Measurements from ENCODE around the gene TRAF5. TPM values are rescaled to one million over a fixed set of nuclear protein-coding genes. Genes with fewer than 3 reads are reported as not detected.

The TRAF5 gene
- total RNA-seq, 1 experiment from 2014 or later: 22.2 TPM

GRCh38 chr1:211337430-211338223, 11.0 kb downstream of the TRAF5 start:
- ATAC-seq: no peak
- TF ChIP-seq ERG (CRISPR knock-in tag; IDR thresholded peaks at IDR 0.05): no peak
- TF ChIP-seq ZNF423 (CRISPR knock-in tag; IDR thresholded peaks at IDR 0.05): no peak
- no peak for TF ChIP-seq ZNF512 (CRISPR knock-in tag; IDR thresholded peaks at IDR 0.05; ENCODE audit: borderline replicate concordance)
- no peak for TF ChIP-seq MXD4 (CRISPR knock-in tag; IDR thresholded peaks at IDR 0.05; ENCODE audit: borderline replicate concordance)
- no peak for TF ChIP-seq E2F5 (CRISPR knock-in tag; IDR thresholded peaks at IDR 0.05)
- TF ChIP-seq JUN (CRISPR knock-in tag; IDR thresholded peaks at IDR 0.05): no peak
- no peak for TF ChIP-seq ZNF219 (CRISPR knock-in tag; IDR thresholded peaks at IDR 0.05; ENCODE audit: borderline replicate concordance)
- TF ChIP-seq GTF2I (CRISPR knock-in tag; conservative IDR thresholded peaks at IDR 0.05): no peak
- no peak for TF ChIP-seq ATF2 (CRISPR knock-in tag; IDR thresholded peaks at IDR 0.05; ENCODE audit: borderline replicate concordance, low read depth)
- POLR2A ChIA-PET: no interaction called here
- no peak overlapping the region for H3K4me3 Mint-ChIP-seq
- no peak overlapping the region; the same call in 1 of the 2 replicates for H3K27ac Mint-ChIP-seq
- H3K36me3 Mint-ChIP-seq: no peaks in the 10 kb centered on the region
- CTCF ChIA-PET: interaction anchor here (1.3 to 2.6 kb wide), 2 partner anchors 9 to 14 kb away, joined by 4 to 9 read pairs; no protein-coding TSS in a partner anchor
- no peaks in the 10 kb centered on the region for H3K9me3 Mint-ChIP-seq
- DNase-seq (ENCODE audit: low spot score): no peak
- peaks cover 49% of the 10 kb centered on the region for H3K4me1 Mint-ChIP-seq
- H3K27me3 Mint-ChIP-seq (ENCODE audit: low read depth): no peaks in the 10 kb centered on the region

- TF ChIP-seq, protein P1, sequence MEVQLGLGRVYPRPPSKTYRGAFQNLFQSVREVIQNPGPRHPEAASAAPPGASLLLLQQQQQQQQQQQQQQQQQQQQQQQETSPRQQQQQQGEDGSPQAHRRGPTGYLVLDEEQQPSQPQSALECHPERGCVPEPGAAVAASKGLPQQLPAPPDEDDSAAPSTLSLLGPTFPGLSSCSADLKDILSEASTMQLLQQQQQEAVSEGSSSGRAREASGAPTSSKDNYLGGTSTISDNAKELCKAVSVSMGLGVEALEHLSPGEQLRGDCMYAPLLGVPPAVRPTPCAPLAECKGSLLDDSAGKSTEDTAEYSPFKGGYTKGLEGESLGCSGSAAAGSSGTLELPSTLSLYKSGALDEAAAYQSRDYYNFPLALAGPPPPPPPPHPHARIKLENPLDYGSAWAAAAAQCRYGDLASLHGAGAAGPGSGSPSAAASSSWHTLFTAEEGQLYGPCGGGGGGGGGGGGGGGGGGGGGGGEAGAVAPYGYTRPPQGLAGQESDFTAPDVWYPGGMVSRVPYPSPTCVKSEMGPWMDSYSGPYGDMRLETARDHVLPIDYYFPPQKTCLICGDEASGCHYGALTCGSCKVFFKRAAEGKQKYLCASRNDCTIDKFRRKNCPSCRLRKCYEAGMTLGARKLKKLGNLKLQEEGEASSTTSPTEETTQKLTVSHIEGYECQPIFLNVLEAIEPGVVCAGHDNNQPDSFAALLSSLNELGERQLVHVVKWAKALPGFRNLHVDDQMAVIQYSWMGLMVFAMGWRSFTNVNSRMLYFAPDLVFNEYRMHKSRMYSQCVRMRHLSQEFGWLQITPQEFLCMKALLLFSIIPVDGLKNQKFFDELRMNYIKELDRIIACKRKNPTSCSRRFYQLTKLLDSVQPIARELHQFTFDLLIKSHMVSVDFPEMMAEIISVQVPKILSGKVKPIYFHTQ (CRISPR knock-in tag; IDR thresholded peaks at IDR 0.05): no peak
- TF ChIP-seq NR3C1 (CRISPR knock-in tag; conservative IDR thresholded peaks at IDR 0.05; ENCODE audit: low read depth): no peak
- DNase-seq (ENCODE audit: low spot score): no peak
- H3K9me3 Mint-ChIP-seq: no peaks in the 10 kb centered on the region
- H3K4me3 Mint-ChIP-seq: no peak overlapping the region
- ATAC-seq: no peak
- ChIA-PET CTCF (interaction anchor here (0.7 to 2.6 kb wide), 3 partner anchors 10 to 138 kb away, joined by 3 to 9 read pairs (median 4); no protein-coding TSS in a partner anchor), POLR2A (no interaction called here)
- no peaks in the 10 kb centered on the region for H3K36me3 Mint-ChIP-seq
- peaks cover 49% of the 10 kb centered on the region for H3K4me1 Mint-ChIP-seq
- H3K27ac Mint-ChIP-seq: no peak overlapping the region
- no peaks in the 10 kb centered on the region for H3K27me3 Mint-ChIP-seq (ENCODE audit: low read depth)
These were observed 11.6 kb downstream of the TRAF5 start for GRCh38 chr1:211338224-211338620.

DNA sequence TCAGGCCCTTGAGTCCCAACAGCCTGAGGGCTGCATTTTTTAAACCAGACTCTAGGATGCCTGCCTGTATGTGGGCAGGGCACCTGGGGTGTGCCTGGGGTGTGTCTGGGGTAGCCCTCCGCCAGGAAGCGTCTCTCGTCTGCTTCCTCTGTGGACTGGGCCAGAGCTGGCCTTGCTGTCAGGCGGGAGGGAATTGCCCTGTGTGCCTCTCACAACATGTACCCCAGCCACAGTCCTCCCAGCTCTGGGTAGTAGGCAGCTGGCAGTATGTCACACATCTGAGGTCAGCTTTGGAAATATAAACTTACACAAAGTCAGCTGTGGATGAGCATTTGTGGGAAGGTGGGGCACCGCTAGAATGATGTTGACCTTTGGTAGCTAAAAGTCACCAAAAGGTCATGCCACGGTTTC, 13.0 kb downstream of the TRAF5 start:
- CTCF ChIA-PET: interaction anchor here (1.1 to 2.6 kb wide), 5 partner anchors 11 to 174 kb away, joined by 3 to 9 read pairs (median 4); no protein-coding TSS in a partner anchor
- Mint-ChIP-seq H3K4me3 (no peak overlapping the region), H3K27me3 (ENCODE audit: low read depth) (no peaks in the 10 kb centered on the region), H3K36me3 (no peaks in the 10 kb centered on the region), H3K9me3 (no peaks in the 10 kb centered on the region), H3K27ac (no peak overlapping the region), H3K4me1 (peaks cover 45% of the 10 kb centered on the region)
- ATAC-seq: peak; percentile 50; the same call in 1 of the 2 replicates
- no peak for DNase-seq (ENCODE audit: low spot score)
- POLR2A ChIA-PET: interaction anchor here (0.8 to 1.1 kb wide), 2 partner anchors 9 to 13 kb away, joined by 3 to 4 read pairs; partner anchors contain the start of gene TRAF5
- TF ChIP-seq ZNF532 (CRISPR knock-in tag; IDR thresholded peaks at IDR 0.05; ENCODE audit: borderline replicate concordance): no peak
- no peak for TF ChIP-seq MLX (CRISPR knock-in tag; IDR thresholded peaks at IDR 0.05)
- no peak for TF ChIP-seq HMGXB4 (CRISPR knock-in tag; IDR thresholded peaks at IDR 0.05)
